DMS53 treated with DMSO at 0.1 percent for 48 hours (cell line): ENCODE data around the gene VPREB3.
"Not testable (repeated sequence)": the region's sequence is repeated elsewhere in the genome, so short reads cannot be mapped to it uniquely, and the experiment has no call there.

Experiments used
- DNase-seq: peaks from one replicate; lab custom pipeline; 2025; ENCODE audit not compliant: unreplicated experiment; lab: John Stamatoyannopoulos, UW

Gene VPREB3

GRCh38 chr22:23744485-23744884 is 9.7 kb downstream of the VPREB3 start:
- DNase-seq: no peak

GRCh38 chr22:23744001-23744400 is 10.2 kb downstream of the VPREB3 start:
- DNase-seq: no peak

- DNase-seq: no peak
These were observed 10.9 kb downstream of the VPREB3 start for GRCh38 chr22:23743303-23743705.

GRCh38 chr22:23742505-23743264 is 11.5 kb downstream of the VPREB3 start:
- DNase-seq: no peak

- no peak for DNase-seq
These were observed 16.5 kb downstream of the VPREB3 start for GRCh38 chr22:23737696-23738095.

- not testable (repeated sequence) for DNase-seq
These were observed 26.1 kb downstream of the VPREB3 start for GRCh38 chr22:23728108-23728507.

- DNase-seq: no peak
These were observed 31.5 kb downstream of the VPREB3 start for GRCh38 chr22:23722724-23723123.

GRCh38 chr22:23722160-23722559 is 32.1 kb downstream of the VPREB3 start:
- no peak for DNase-seq

- no peak for DNase-seq
These were observed 33.4 kb downstream of the VPREB3 start for GRCh38 chr22:23720855-23721254.

- no peak for DNase-seq
These were observed 35.7 kb downstream of the VPREB3 start for GRCh38 chr22:23718371-23719165.

GRCh38 chr22:23716811-23717801 is 37.1 kb downstream of the VPREB3 start:
- peak; percentile 18 for DNase-seq

GRCh38 chr22:23715806-23716375 is 38.3 kb downstream of the VPREB3 start:
- DNase-seq: no peak

- DNase-seq: no peak
These were observed 39.3 kb downstream of the VPREB3 start for GRCh38 chr22:23714596-23715578.

- no peak for DNase-seq
These were observed 40.3 kb downstream of the VPREB3 start for GRCh38 chr22:23713696-23714595.

- DNase-seq: no peak
These were observed 42.0 kb downstream of the VPREB3 start for GRCh38 chr22:23712256-23712655.

GRCh38 chr22:23709107-23709506 is 45.1 kb downstream of the VPREB3 start:
- DNase-seq: no peak

- DNase-seq: no peak
These were observed 46.0 kb downstream of the VPREB3 start for GRCh38 chr22:23708270-23708669.

- DNase-seq: no peak
These were observed 48.9 kb downstream of the VPREB3 start for GRCh38 chr22:23705358-23705757.

GRCh38 chr22:23704829-23705228 is 49.4 kb downstream of the VPREB3 start:
- no peak for DNase-seq
